ENCODE results near the gene FHDC1.

The FHDC1 gene

DNA sequence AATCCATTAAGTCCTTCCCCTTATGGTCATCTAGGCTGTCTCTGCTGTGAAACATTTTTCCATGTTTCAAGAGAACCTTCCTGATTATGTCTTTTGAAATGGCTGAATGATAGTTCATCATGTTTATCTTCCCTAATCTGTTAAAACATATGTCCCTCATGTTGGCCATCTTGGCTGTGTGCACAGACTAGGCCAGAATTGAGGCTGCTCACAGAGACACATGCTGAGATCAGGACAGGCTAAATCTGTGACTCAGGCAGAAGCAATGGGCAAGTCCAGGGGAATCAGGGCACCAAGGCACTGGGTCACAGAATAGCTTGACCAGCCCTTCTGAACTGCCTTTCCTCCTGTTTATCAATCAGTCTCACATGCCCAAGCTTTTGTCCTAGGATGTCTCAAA is 78.3 kb downstream of the FHDC1 start:
- DNase-seq = no peak

DNA sequence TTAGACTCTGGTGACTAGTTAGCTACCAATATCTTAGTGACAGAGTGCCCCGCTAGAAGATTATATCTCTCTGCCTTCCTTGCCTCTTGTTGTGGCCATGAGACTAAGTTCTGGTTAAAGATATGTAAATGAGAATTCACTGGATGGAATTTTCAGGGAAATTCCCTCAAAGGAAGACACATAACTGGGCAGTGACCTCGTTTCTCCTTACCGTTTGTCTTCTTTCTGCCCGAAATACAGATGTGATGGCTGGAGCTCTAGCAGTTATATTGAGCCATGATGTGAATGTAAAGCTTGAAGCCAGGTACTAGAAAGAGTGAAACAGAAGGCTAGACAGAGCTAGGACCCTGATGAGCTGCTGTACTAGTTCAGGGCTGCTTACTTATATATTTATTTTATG is 80.5 kb downstream of the FHDC1 start:
- DNase-seq = no peak

- DNase-seq = no peak
Measured at GRCh38 chr4:153018031-153018430, 81.9 kb downstream of the FHDC1 start.

- DNase-seq = no peak
Measured at GRCh38 chr4:153018684-153019083, 82.6 kb downstream of the FHDC1 start.

DNA sequence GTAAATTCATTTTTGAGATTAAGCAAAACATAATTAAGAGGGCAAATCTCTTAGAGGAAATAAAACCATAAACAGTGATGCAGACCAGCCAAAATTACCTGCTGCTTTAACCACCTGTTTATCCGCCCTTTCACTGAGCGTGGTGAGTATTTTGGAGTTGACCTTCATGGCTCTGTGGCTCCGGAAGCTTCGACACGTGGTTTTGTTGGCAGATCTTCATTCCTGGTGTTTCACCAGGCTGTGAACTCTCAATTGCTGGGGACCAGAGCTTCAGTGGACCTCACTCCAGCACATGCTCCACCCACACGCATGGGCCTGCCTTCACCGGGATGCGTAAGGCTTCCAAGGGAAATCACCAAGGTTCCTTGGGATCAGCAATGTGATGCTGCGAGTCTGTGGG is 83.8 kb downstream of the FHDC1 start:
- no peak for DNase-seq

DNA sequence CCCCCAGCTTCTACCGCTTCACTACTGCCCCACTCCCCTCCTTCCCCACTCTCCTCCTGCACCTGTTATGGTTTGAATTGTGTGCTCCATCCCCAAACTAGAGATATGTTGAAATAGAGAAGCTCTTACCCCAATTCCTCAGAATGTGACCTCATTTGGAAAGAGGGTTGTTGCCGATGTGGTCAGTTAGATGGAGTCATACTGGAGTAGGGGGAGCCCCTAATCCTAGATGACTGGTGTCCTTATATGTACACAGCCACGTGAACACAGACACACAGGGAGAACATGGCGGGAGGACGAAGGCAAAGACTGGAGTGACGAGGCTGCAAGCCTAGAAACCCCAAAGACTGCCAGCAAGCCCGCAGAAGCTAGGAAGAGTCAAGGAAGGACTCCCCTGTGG is 84.3 kb downstream of the FHDC1 start:
- DNase-seq = no peak

DNA sequence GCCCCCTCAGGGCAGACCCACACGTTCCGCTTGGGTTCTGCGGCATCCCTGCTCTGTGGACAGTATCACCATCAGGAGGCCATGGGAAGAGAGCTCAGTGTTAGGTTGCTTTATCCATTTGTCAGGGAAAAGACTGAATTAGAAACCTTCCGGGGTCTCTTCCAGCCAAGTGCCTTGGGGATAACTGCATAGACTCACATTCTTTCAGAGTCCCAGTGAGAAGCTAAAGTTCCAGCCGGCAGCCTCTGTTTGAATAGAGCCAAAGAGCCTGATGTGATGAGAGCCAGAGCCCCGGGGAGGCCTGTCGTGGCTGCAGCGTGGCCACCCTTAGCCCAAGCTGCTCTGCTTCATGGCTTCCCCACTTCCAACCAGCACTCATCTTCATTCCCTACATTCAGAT is 85.2 kb downstream of the FHDC1 start:
- no peak for DNase-seq

GRCh38 chr4:153022241-153022715 is 86.2 kb downstream of the FHDC1 start:
- DNase-seq = no peak

GRCh38 chr4:153023139-153023538 is 87.0 kb downstream of the FHDC1 start:
- DNase-seq = no peak

- no peak for DNase-seq
Measured at GRCh38 chr4:153023692-153024394, 87.7 kb downstream of the FHDC1 start.

DNA sequence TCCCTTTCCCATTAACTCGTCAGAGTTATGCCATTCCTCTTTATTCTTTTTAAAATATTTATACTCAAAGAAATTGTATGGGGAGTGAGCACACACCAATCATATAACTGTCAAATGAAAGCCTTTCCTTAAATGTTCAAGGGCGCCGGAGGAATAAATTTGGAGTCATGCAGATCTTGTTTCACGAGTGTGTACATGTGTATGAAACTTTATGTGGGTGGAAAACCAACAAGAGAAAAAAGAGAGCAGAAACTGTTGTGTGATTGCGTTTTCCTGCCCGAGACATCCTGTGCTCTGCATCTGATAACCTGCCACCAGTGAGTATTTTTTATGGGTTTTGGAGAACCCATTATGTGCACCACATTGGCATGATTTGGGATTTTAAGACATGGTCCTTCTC is 88.3 kb downstream of the FHDC1 start:
- no peak for DNase-seq

- no peak for DNase-seq
Measured at GRCh38 chr4:153025406-153025805, 89.3 kb downstream of the FHDC1 start.

DNA sequence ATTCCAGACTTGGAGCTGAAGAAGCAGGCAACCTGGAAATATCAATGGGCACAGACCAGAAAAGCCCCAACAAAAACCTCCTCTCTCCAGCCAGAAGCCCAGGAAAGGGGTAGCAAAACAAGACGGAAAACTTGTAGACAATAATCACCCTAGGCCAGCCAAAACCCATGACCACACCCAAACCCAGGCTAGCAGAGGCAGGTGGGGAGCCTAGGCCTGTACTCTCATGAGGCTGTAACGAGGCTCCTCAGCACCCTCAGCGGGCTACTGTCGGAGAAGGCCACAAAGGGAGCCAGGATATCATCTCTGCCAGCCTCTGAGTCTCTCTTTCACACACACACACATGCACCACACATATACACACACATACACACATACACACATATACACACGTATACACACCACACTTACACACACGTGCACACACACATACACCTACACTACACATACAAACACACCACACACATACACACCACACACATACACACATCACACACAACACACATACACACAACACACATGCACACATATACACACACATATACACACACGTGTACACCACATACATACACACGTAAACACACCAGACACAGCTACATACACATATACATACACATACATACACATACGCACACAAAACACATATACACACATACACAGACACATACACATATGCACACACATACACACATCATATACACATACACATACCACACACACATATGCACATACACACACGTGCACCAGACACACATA is 90.6 kb downstream of the FHDC1 start:
- DNase-seq = no peak

- DNase-seq = no peak
Measured at GRCh38 chr4:153027866-153028265, 91.7 kb downstream of the FHDC1 start.

DNA sequence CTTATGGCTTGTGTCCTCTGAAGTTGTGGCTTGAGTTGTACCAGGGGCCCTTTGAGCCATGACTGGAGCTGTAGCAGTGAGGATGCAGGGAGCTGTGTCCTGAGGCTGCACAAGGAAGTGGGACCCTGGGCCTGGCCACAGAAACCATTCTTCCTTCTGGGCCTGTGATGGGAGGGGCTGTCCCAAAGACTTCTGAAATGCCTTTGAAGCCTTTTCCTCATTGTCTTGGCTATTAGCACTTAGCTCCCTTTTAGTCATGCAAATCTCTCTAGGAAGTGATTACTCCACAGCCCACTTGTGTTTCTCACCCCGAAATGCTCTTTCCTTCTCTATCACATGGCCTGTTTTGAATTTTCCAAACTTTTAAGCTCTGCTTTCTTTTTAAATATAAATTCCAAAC is 92.4 kb downstream of the FHDC1 start:
- DNase-seq = no peak
